Measurements from ENCODE around the gene KRTAP27-1.

The KRTAP27-1 gene

GRCh38 chr21:30337276-30337744 lies at the start of gene KRTAP27-1:
TSS of gene KRTAP27-1 (minus strand) at chr21:30337694. CDS start at chr21:30337668, 26 bp downstream.
- DNase-seq: no peak

- no peak for DNase-seq
Observed at GRCh38 chr21:30382201-30382600, 44.7 kb upstream of the KRTAP27-1 start.

- DNase-seq: no peak
Observed at GRCh38 chr21:30372139-30372770, 34.8 kb upstream of the KRTAP27-1 start, which contains the start of gene KRTAP13-2. TSS of gene KRTAP13-2 (minus strand) at chr21:30372271. CDS start at chr21:30372213, 58 bp downstream.

- DNase-seq: no peak
Observed at GRCh38 chr21:30355906-30356305, 18.4 kb upstream of the KRTAP27-1 start.

GRCh38 chr21:30354308-30355005 lies 17.0 kb upstream of the KRTAP27-1 start:
- no peak for DNase-seq

DNA sequence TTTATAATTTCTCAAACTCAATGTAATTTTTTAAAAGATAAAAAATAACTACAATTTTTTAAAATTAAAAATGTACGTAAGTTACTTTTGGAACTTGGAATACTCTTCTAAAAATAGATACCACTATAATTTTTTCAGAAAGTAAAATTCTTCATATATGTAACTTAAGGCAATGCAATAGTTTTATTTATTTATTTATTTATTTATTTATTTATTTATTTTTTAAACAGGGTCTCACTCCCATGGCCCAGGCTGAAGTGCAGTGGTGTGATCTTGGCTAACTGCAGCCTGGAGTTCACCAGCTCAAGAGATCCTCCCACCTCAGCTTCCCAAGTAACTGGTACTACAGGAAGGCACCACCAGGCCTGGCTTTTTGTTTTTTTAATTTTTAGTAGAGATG lies 14.0 kb upstream of the KRTAP27-1 start:
- no peak for DNase-seq

DNA sequence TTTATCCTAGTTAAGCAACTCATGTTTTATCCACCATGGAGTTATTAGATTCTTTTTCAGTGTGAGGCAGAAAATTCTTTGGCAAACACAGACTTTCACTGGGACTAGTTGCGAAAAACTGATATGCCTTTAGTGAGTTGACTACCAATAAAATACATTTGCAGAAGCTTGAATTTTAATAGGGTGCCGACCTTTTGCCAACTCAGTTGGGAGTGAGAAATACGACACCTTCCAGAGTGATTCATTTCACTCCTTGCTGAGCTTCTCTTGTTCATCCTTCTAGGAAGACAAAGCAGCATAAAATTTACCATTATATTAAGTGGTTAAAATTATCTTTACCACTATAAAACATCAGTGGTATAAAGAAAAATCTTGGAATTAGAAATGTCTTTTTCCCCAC lies 12.1 kb upstream of the KRTAP27-1 start:
- no peak for DNase-seq

DNA sequence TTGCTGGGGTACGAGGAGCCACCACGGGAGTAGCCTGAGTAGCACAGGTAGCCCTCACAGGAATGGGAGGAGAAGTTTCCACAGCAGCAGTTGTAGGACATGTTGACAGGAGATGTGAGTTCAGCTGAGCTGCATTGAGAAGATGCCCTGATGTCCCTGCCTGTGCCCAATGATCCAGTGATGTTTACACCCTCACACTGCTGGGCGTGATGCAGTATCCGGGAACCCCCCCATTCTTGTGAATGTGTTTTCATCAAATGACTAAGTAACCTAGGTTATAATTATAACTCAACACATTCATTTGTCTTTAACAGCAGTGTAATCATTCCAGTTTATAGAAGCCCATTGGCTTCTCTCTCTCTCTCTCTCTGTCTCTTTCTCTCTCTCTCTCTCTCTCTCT lies 11.0 kb upstream of the KRTAP27-1 start, which contains the start of gene KRTAP23-1:
TSS of gene KRTAP23-1 (minus strand) at position 101 of the 400 bp plus-strand sequence. CDS start at position 101, 0 bp downstream.
- no peak for DNase-seq

- no peak for DNase-seq
Observed at GRCh38 chr21:30345014-30345413, 7.5 kb upstream of the KRTAP27-1 start.

GRCh38 chr21:30340714-30341573 lies 3.5 kb upstream of the KRTAP27-1 start:
- peak; percentile 22 for DNase-seq

DNA sequence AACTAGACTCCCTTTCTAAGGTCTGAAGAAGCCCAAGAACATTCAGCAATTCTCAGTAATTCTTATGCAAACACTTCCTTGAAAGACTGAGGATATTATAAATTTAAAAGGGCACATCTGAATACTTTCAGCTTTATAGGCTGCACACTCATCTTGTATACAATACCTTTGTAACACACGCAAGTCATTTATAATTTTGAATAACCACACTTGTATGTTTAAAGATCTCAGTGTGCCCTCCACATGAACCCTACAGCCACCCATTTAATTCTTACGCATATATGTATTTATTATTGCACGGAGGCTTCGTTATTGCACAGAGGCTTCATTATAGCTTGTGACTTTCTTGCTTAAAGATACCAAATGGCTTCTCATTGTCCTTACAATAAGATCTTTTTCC lies 1.2 kb upstream of the KRTAP27-1 start:
- DNase-seq: no peak

GRCh38 chr21:30337772-30338171 lies 278 bp upstream of the KRTAP27-1 start:
- DNase-seq: no peak

DNA sequence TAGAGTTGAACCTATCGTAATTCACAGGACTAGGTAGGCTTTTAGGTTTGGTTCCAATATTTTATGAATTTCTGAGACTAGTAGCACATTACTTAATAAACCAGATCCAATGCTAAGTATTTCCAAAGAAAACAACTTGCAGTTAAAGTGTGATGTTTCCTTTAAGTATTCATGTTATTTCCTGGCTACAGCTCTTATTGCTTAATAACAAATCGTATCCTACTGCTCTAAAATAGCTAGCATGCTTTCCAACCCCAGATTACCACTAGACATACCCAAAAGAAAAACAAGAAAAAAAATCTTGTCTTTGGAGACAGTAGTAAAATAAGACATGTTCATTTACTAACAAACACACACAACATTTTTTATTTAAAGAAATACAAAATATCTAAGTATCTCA lies 898 bp downstream of the KRTAP27-1 start:
- DNase-seq: no peak

- no peak for DNase-seq
Observed at GRCh38 chr21:30333736-30334135, 3.8 kb downstream of the KRTAP27-1 start.

DNA sequence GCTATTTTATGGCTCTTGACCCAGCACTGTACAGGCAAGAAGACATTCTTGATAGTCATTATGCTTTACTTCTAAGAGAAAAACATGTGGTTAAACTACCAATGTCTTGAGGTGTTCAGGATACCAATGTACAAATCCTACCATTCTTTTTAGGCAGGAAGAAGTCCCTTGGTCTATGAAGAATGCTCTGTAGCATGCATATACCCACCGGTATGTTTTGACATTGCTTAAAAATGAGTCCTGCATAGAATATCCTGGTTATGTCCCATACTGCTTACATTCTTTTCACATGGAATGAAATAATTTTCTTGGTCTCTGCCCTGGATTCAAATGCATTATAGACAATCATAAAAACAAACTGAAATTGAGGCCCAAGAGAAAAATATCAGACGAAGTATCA lies 4.8 kb downstream of the KRTAP27-1 start:
- no peak for DNase-seq

- DNase-seq: no peak
Observed at GRCh38 chr21:30329203-30329875, 8.2 kb downstream of the KRTAP27-1 start.

DNA sequence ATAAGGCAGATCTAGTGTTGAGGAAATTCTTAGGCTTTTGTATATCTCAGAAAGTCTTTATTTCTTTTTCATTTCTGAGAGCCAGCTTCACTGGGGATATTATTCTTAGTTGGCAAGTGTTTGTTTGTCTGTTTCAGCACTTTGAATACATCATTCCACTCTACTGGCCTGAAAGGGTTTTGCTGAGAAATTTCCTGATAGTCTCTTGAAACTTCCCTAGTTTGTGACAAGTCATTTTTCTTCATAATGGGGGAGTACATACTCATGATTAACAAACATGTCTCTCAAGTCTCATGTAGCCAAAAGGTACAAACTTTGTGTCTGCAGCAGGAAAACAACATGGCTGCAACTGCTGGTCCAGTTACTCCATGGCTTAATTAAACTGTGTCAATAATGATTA lies 11.1 kb downstream of the KRTAP27-1 start:
- no peak for DNase-seq

GRCh38 chr21:30320215-30320614 lies 17.3 kb downstream of the KRTAP27-1 start, which contains the start of gene KRTAP26-1:
TSS of gene KRTAP26-1 (minus strand) at chr21:30320315. CDS start at chr21:30320035, 280 bp downstream.
- DNase-seq: no peak

DNA sequence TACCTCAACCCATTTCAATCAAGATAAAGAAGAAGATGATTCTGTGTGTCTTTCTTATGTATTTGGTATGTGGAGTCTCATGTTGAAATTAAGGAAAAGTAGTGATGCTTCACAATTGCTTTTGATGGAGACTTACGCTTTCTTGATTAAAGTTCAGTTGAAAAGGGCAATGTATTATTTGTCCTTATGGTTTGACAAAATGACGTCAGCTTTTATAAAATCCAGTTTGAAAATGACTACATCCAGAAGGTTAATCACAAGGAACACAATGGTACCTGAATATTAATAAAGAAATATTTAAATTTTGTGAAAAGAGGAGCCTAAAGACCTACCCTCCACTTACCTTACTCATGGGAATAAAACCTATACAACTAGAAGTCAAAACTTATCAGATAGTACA lies 21.8 kb downstream of the KRTAP27-1 start:
- no peak for DNase-seq

DNA sequence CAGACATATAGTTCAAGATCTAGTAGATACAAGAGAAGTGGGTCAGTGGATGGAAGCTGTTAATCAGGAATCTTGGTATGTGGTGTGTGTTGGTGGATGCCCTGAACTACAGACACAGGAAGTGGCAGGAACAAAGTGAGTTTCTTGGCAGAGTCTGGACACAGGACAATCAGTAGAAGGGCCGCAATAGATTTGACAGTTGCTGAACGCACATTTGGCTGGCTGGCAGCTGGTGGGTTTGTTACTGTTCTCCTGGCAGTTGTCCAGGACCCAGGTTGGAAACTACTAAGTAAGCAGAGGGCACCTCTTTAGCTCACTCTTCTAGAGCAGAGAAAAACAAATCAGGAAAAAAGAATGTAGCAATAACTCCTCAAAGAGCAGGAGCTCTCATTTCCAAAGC lies 30.6 kb downstream of the KRTAP27-1 start:
- no peak for DNase-seq

DNA sequence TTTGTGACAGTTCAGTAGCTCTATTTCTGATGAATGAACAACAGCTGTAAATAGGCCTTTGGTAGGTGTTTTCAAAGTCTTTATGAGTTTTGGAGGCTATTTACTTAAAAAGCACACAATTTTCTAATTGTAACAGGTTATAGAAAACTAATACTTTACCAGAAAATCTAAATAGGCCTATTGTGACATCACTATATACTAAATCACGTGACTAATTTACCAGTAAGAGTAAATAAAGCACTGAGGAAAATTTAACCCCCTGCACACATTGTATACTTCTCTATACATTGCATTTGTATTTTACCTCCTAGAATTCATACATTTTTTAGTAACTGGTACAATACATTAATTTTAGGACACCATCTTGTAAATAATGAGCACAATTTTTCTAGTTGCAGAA lies 32.4 kb downstream of the KRTAP27-1 start:
- no peak for DNase-seq

DNA sequence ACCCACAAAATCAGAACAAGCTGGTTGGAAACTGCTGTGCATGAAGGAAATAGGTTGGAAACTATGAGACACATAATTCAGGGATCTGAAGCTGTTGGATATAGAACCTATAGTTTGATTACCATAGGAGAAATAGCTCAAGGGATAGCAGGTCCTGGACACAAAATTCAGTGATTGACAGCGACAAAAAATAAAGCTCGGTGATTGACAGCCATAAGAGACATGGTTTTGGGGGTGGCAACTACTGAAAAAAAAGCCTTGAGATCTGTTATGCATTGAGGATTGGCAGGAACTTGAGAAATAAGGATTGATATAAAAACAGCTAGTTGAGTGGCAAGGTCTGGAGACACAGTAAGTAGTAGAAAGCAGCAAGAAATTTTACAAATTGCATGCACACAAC lies 48.3 kb downstream of the KRTAP27-1 start, which contains the start of gene KRTAP25-1:
TSS of gene KRTAP25-1 (minus strand) at position 300 of the 400 bp plus-strand sequence. CDS start at position 276, 24 bp downstream.
- DNase-seq: no peak

Measured in CD4-positive, alpha-beta T cell treated with Interleukin-10 for 1 hour (primary cell).